ENCODE measurements around the gene PPIL6. TPM values are rescaled to one million over a fixed set of nuclear protein-coding genes. Genes with fewer than 3 reads are reported as not detected.
"Not testable (repeated sequence)": the region's sequence is repeated elsewhere in the genome, so short reads cannot be mapped to it uniquely, and the experiment has no call there.

Gene PPIL6
- total RNA-seq, 1 experiment from 2014 or later, result not detected

- no peak for DNase-seq
- ChIA-PET POLR2A (no interaction called here), CTCF (no interaction called here)
- Mint-ChIP-seq H3K27ac (ENCODE audit: unreplicated experiment) (no peak overlapping the region), H3K9me3 (ENCODE audit: unreplicated experiment) (no peaks in the 10 kb centered on the region), H3K4me1 (ENCODE audit: low read depth, unreplicated experiment) (peaks cover 9% of the 10 kb centered on the region), H3K36me3 (ENCODE audit: insufficient read depth, unreplicated experiment) (peaks cover 70% of the 10 kb centered on the region), H3K4me3 (ENCODE audit: unreplicated experiment) (no peak overlapping the region), H3K27me3 (ENCODE audit: insufficient read depth, unreplicated experiment) (no peaks in the 10 kb centered on the region)
- no peak for TF ChIP-seq CTCF (IDR thresholded peaks at IDR 0.05; ENCODE audit: insufficient read depth in 1 of 2, low read depth in 1 of 2, low read length in 1 of 2, severe bottlenecking in 1 of 2, unreplicated experiment in 1 of 2)
- BruUV-seq (replicated peaks), result no TSS peak
- intact Hi-C loops (cut with micrococcal nuclease; ENCODE audit: unreplicated experiment), result no loop called here
- Histone ChIP-seq H3K9me3 (no peaks in the 10 kb centered on the region), H3K4me3 (ENCODE audit: low read depth, low read length) (no peak overlapping the region), H3K36me3 (ENCODE audit: control insufficient read depth, insufficient read depth, low read length) (peaks cover 5% of the 10 kb centered on the region), H3K27me3 (replicated peaks; ENCODE audit: control insufficient read depth, insufficient read depth, low read length) (no peaks in the 10 kb centered on the region), H3K4me1 (no peaks in the 10 kb centered on the region)
Observed at GRCh38 chr6:109369728-109370127, 70.7 kb downstream of the PPIL6 start.

GRCh38 chr6:109364382-109365078, 75.9 kb downstream of the PPIL6 start:
- intact Hi-C loops (cut with micrococcal nuclease; ENCODE audit: unreplicated experiment); POLR2A ChIA-PET; H3K9me3 Mint-ChIP-seq (ENCODE audit: unreplicated experiment); H3K27me3 ChIP-seq (replicated peaks; ENCODE audit: control insufficient read depth, insufficient read depth, low read length); H3K27ac Mint-ChIP-seq (ENCODE audit: unreplicated experiment); H3K27me3 Mint-ChIP-seq (ENCODE audit: insufficient read depth, unreplicated experiment); H3K36me3 ChIP-seq (ENCODE audit: control insufficient read depth, insufficient read depth, low read length); DNase-seq; BruUV-seq (replicated peaks); H3K4me1 Mint-ChIP-seq (ENCODE audit: low read depth, unreplicated experiment); CTCF ChIA-PET; H3K4me3 Mint-ChIP-seq (ENCODE audit: unreplicated experiment); H3K4me3 ChIP-seq (ENCODE audit: low read depth, low read length); H3K9me3 ChIP-seq; H3K4me1 ChIP-seq: not testable (repeated sequence)
- peaks cover 71% of the 10 kb centered on the region for H3K36me3 Mint-ChIP-seq (ENCODE audit: insufficient read depth, unreplicated experiment)

GRCh38 chr6:109363753-109364152, 76.7 kb downstream of the PPIL6 start:
- Histone ChIP-seq H3K27me3 (replicated peaks; ENCODE audit: control insufficient read depth, insufficient read depth, low read length) (no peaks in the 10 kb centered on the region), H3K4me1 (no peaks in the 10 kb centered on the region), H3K4me3 (ENCODE audit: low read depth, low read length) (no peak overlapping the region), H3K36me3 (ENCODE audit: control insufficient read depth, insufficient read depth, low read length) (no peaks in the 10 kb centered on the region; the same call in 1 of the 2 replicates), H3K9me3 (no peaks in the 10 kb centered on the region)
- ChIA-PET POLR2A (no interaction called here), CTCF (no interaction called here)
- no peak for TF ChIP-seq CTCF (IDR thresholded peaks at IDR 0.05; ENCODE audit: insufficient read depth in 1 of 2, low read depth in 1 of 2, low read length in 1 of 2, severe bottlenecking in 1 of 2, unreplicated experiment in 1 of 2)
- H3K36me3 Mint-ChIP-seq (ENCODE audit: insufficient read depth, unreplicated experiment), result peaks cover 67% of the 10 kb centered on the region
- DNase-seq, result no peak
- H3K4me1 Mint-ChIP-seq (ENCODE audit: low read depth, unreplicated experiment), result no peaks in the 10 kb centered on the region
- H3K27ac Mint-ChIP-seq (ENCODE audit: unreplicated experiment), result no peak overlapping the region
- H3K27me3 Mint-ChIP-seq (ENCODE audit: insufficient read depth, unreplicated experiment), result no peaks in the 10 kb centered on the region
- no peaks in the 10 kb centered on the region for H3K9me3 Mint-ChIP-seq (ENCODE audit: unreplicated experiment)
- H3K4me3 Mint-ChIP-seq (ENCODE audit: unreplicated experiment), result no peak overlapping the region
- intact Hi-C loops (cut with micrococcal nuclease; ENCODE audit: unreplicated experiment), result no loop called here
- no TSS peak for BruUV-seq (replicated peaks)
